Measurements from ENCODE around the gene SAMD14.
A peak's percentile ranks its signal among the peaks of the same experiment; 100 is the strongest.
"Not testable (repeated sequence)": the region's sequence is repeated elsewhere in the genome, so short reads cannot be mapped to it uniquely, and the experiment has no call there.

Gene SAMD14

GRCh38 chr17:50070908-50071680 lies 58.9 kb downstream of the SAMD14 start:
- DNase-seq, result no peak

GRCh38 chr17:50067996-50068395 lies 62.0 kb downstream of the SAMD14 start:
- no peak for DNase-seq

- DNase-seq, result no peak
These were observed 63.0 kb downstream of the SAMD14 start for GRCh38 chr17:50066995-50067394.

GRCh38 chr17:50065056-50065455 lies 64.9 kb downstream of the SAMD14 start:
- no peak for DNase-seq

- no peak for DNase-seq
These were observed 65.5 kb downstream of the SAMD14 start for GRCh38 chr17:50064253-50065001.

- no peak for DNase-seq
These were observed 66.3 kb downstream of the SAMD14 start for GRCh38 chr17:50063561-50064252.

- peak; percentile 39 for DNase-seq
These were observed 67.4 kb downstream of the SAMD14 start for GRCh38 chr17:50062293-50063243.

GRCh38 chr17:50061713-50062045 lies 68.3 kb downstream of the SAMD14 start:
- DNase-seq, result not testable (repeated sequence)

- DNase-seq, result no peak
These were observed 68.8 kb downstream of the SAMD14 start for GRCh38 chr17:50060951-50061712.

Measured in COR-L47 (cell line).